ENCODE results near the gene BCL7A.

Gene BCL7A

DNA sequence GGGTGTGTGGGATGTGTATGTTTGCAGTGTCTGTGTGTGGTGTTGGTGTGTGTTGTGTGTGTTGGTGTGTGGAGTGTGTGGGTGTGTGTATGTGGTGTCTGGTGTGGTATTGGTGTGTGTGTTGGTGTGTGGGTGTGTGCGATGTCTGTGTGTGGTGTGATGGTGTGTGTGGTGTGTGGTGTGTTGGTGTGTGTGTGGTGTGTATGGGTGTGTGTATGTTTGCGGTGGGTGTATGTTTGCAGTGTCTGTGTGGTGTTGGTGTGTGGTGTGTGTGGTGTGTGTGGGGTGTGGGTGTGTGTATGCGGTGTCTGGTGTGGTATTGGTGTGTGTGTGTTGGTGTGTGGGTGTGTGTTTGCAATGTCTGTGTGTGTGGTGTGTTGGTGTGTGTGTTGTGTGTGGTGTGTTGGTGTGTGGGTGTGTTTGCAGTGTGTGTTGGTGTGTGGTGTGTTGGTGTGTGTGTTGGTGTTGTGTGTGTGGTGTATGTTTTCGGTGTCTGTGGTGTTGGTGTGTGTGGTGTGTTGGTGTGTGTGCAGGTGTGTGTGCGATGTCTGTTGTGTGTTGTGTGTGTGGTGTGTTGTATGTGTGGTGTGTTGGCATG is 72.6 kb downstream of the BCL7A start:
- Histone ChIP-seq H3K36me3 (no peaks in the 10 kb centered on the region; the same call in 1 of the 2 replicates), H3K27ac (no peak overlapping the region), H3K4me3 (ENCODE audit: low read depth, low read length) (no peak overlapping the region), H3K27me3 (ENCODE audit: insufficient read depth, low read depth, severe bottlenecking) (no peaks in the 10 kb centered on the region), H3K9me3 (ENCODE audit: severe bottlenecking) (peaks cover 2% of the 10 kb centered on the region)
- TF ChIP-seq CTCF (IDR thresholded peaks at IDR 0.05; ENCODE audit: low read depth, low read length): no peak
- no peak for DNase-seq

- Histone ChIP-seq H3K36me3 (no peaks in the 10 kb centered on the region), H3K27ac (no peak overlapping the region), H3K27me3 (ENCODE audit: insufficient read depth, low read depth, severe bottlenecking) (no peaks in the 10 kb centered on the region), H3K4me3 (ENCODE audit: low read depth, low read length) (no peak overlapping the region), H3K9me3 (ENCODE audit: severe bottlenecking) (peaks cover 2% of the 10 kb centered on the region)
- DNase-seq: no peak
- TF ChIP-seq CTCF (IDR thresholded peaks at IDR 0.05; ENCODE audit: low read depth, low read length): no peak
Observed at GRCh38 chr12:122094735-122095631, 73.3 kb downstream of the BCL7A start.

DNA sequence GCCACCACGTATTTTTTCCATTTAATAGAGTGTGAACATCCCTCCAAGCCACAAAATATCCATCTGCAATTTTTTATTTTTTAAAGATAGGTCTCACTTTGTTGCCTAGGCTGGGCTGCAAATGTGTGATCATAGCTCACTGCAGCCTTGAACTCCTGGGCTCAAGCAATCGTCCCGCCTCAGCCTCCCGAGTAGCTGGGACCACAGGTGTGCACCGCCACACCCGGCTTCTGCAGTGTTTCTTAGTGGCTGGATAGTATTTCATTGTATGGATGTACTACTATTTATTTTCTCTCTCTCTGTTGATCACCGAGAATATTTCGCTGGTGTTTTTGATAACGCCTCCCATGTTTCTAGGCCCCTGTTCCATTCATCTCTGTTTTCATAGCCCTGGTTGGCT is 74.3 kb downstream of the BCL7A start:
- H3K36me3 ChIP-seq: no peaks in the 10 kb centered on the region
- H3K27ac ChIP-seq: no peak overlapping the region
- peaks cover 2% of the 10 kb centered on the region for H3K9me3 ChIP-seq (ENCODE audit: severe bottlenecking)
- no peak for TF ChIP-seq CTCF (IDR thresholded peaks at IDR 0.05; ENCODE audit: low read depth, low read length)
- DNase-seq: no peak
- no peaks in the 10 kb centered on the region for H3K27me3 ChIP-seq (ENCODE audit: insufficient read depth, low read depth, severe bottlenecking)
- no peak overlapping the region for H3K4me3 ChIP-seq (ENCODE audit: low read depth, low read length)

GRCh38 chr12:122096591-122097149 is 75.0 kb downstream of the BCL7A start:
- Histone ChIP-seq H3K4me3 (ENCODE audit: low read depth, low read length) (no peak overlapping the region), H3K36me3 (no peaks in the 10 kb centered on the region), H3K27ac (no peak overlapping the region), H3K27me3 (ENCODE audit: insufficient read depth, low read depth, severe bottlenecking) (no peaks in the 10 kb centered on the region), H3K9me3 (ENCODE audit: severe bottlenecking) (peaks cover 2% of the 10 kb centered on the region)
- TF ChIP-seq CTCF (IDR thresholded peaks at IDR 0.05; ENCODE audit: low read depth, low read length): no peak
- DNase-seq: no peak

GRCh38 chr12:122097584-122097926 is 75.9 kb downstream of the BCL7A start:
- no peaks in the 10 kb centered on the region for H3K36me3 ChIP-seq
- DNase-seq: no peak
- TF ChIP-seq CTCF (IDR thresholded peaks at IDR 0.05; ENCODE audit: low read depth, low read length): no peak
- no peak overlapping the region for H3K4me3 ChIP-seq (ENCODE audit: low read depth, low read length)
- H3K9me3 ChIP-seq (ENCODE audit: severe bottlenecking): peaks cover 2% of the 10 kb centered on the region
- no peaks in the 10 kb centered on the region for H3K27me3 ChIP-seq (ENCODE audit: insufficient read depth, low read depth, severe bottlenecking)
- no peak overlapping the region for H3K27ac ChIP-seq
